Mesothelial cell of epicardium (in vitro differentiated cells): Measurements from ENCODE around the gene NOL9. TPM values are rescaled to one million over a fixed set of nuclear protein-coding genes. Genes with fewer than 3 reads are reported as not detected.

Source experiments
- DNase-seq, 2 experiments: peaks; one replicate each; pipeline ENCODE4 v3.0.0; 2021; ENCODE audit warnings: low spot score in 2 of 2; ENCODE audit not compliant: unreplicated experiment in 2 of 2
- H3K27ac Mint-ChIP-seq: 2 replicates; pipeline ENCODE4 v1.8.0; 2021; ENCODE audit warnings: mixed read lengths
- H3K27me3 Mint-ChIP-seq: 2 replicates; pipeline ENCODE4 v1.8.0; 2021; ENCODE audit warnings: low read depth, mixed read lengths
- H3K36me3 Mint-ChIP-seq: 2 replicates; pipeline ENCODE4 v1.8.0; 2021; ENCODE audit warnings: mixed read lengths
- H3K4me1 Mint-ChIP-seq: 2 replicates; pipeline ENCODE4 v1.8.0; 2021; ENCODE audit warnings: mixed read lengths
- H3K4me3 Mint-ChIP-seq: 2 replicates; pipeline ENCODE4 v1.8.0; 2021; ENCODE audit warnings: mild to moderate bottlenecking, moderate library complexity, mixed read lengths
- H3K9me3 Mint-ChIP-seq: 2 replicates; pipeline ENCODE4 v1.8.0; 2021; ENCODE audit warnings: mixed read lengths
- CTCF ChIP-seq: fragments of 200-600 bp; sonication (generic); IDR thresholded peaks from one replicate; pipeline ENCODE4 v1.5.0; 2021; ENCODE audit warnings: antibody characterized with exemption; ENCODE audit not compliant: unreplicated experiment
- total RNA-seq: library from RNA; stranded (reverse); gene quantifications from 3 replicates; pipeline ENCODE4 v1.2.1, GENCODE V29; 2021

The NOL9 gene
- total RNA-seq, 1 donor from 2014 or later = 44.4 TPM

- Mint-ChIP-seq H3K4me1 (peaks cover 19% of the 10 kb centered on the region), H3K36me3 (no peaks in the 10 kb centered on the region), H3K9me3 (no peaks in the 10 kb centered on the region), H3K27me3 (no peaks in the 10 kb centered on the region), H3K27ac (no peak overlapping the region), H3K4me3 (no peak overlapping the region)
- no peak for DNase-seq
- TF ChIP-seq CTCF = no peak
Observed at GRCh38 chr1:6502000-6502891, 52.1 kb downstream of the NOL9 start.

GRCh38 chr1:6501279-6501813, 53.0 kb downstream of the NOL9 start:
- Mint-ChIP-seq H3K27me3 (no peaks in the 10 kb centered on the region), H3K9me3 (no peaks in the 10 kb centered on the region), H3K4me3 (no peak overlapping the region)

GRCh38 chr1:6500544-6501278, 53.6 kb downstream of the NOL9 start:
- Mint-ChIP-seq H3K27ac (no peak overlapping the region), H3K36me3 (no peaks in the 10 kb centered on the region)
- DNase-seq = no peak

More at GRCh38 chr1:6501279-6501813, 53.0 kb downstream of the NOL9 start:
- no peak for DNase-seq
- TF ChIP-seq CTCF = no peak
- peaks cover 22% of the 10 kb centered on the region for H3K4me1 Mint-ChIP-seq
- H3K36me3 Mint-ChIP-seq = no peaks in the 10 kb centered on the region
- no peak overlapping the region for H3K27ac Mint-ChIP-seq

GRCh38 chr1:6499296-6499695, 55.0 kb downstream of the NOL9 start:
- no peak overlapping the region for H3K27ac Mint-ChIP-seq
- TF ChIP-seq CTCF = no peak
- DNase-seq = no peak
- H3K36me3 Mint-ChIP-seq = no peaks in the 10 kb centered on the region
- peak overlapping the region; percentile 32 for H3K4me3 Mint-ChIP-seq
- H3K27me3 Mint-ChIP-seq = no peaks in the 10 kb centered on the region
- H3K4me1 Mint-ChIP-seq = peaks cover 29% of the 10 kb centered on the region
- no peaks in the 10 kb centered on the region for H3K9me3 Mint-ChIP-seq

More at GRCh38 chr1:6500544-6501278, 53.6 kb downstream of the NOL9 start:
- Mint-ChIP-seq H3K4me1 (peaks cover 28% of the 10 kb centered on the region), H3K4me3 (no peak overlapping the region), H3K27me3 (no peaks in the 10 kb centered on the region), H3K9me3 (no peaks in the 10 kb centered on the region)
- TF ChIP-seq CTCF = no peak

GRCh38 chr1:6498576-6499111, 55.7 kb downstream of the NOL9 start:
- peak overlapping the region; percentile 32 for H3K4me3 Mint-ChIP-seq
- TF ChIP-seq CTCF = no peak
- no peak for DNase-seq
- peaks cover 29% of the 10 kb centered on the region for H3K4me1 Mint-ChIP-seq
- H3K27ac Mint-ChIP-seq = no peak overlapping the region
- H3K9me3 Mint-ChIP-seq = no peaks in the 10 kb centered on the region
- no peaks in the 10 kb centered on the region for H3K36me3 Mint-ChIP-seq
- no peaks in the 10 kb centered on the region for H3K27me3 Mint-ChIP-seq
